B cell (primary cell): Measurements from ENCODE around the gene STK38L. TPM values are rescaled to one million over a fixed set of nuclear protein-coding genes. Genes with fewer than 3 reads are reported as not detected.

Experiments
- ATAC-seq: fragments of 200-7000 bp; cut with Tn5 transposase; one replicate; pipeline ENCODE4 v1.10.0; 2021; ENCODE audit warnings: low read depth, mild to moderate bottlenecking, moderate number of reproducible peaks, moderate library complexity
- CTCF ChIA-PET: fragments of 350-600 bp; sonication (Branson Sonifier 250); formaldehyde crosslinking; loops from one replicate; lab custom pipeline; 2021; ENCODE audit warnings: antibody characterized with exemption, inconsistent platforms; lab: Charles Lee
- POLR2A ChIA-PET: fragments of 350-600 bp; sonication (Branson Sonifier 250); formaldehyde crosslinking; loops from one replicate; lab custom pipeline; 2021; ENCODE audit warnings: antibody characterized with exemption; lab: Charles Lee
- DNase-seq: peaks from one replicate; pipeline ENCODE4 v3.0.0; 2013
- H2AFZ ChIP-seq: 2 replicates; pipeline ENCODE4 v1.6.1; 2012; ENCODE audit warnings: mild to moderate bottlenecking, low read depth, low read length; ENCODE audit not compliant: insufficient read depth, poor library complexity, severe bottlenecking
- H3K27ac ChIP-seq, 2 donors: 1 replicate in 1 of 2; 2 replicates in 1 of 2; pipeline ENCODE4 v1.5.1; 2012 to 2013; ENCODE audit warnings: low read length in 2 of 2, mild to moderate bottlenecking in 2 of 2, moderate library complexity in 1 of 2
- H3K27me3 ChIP-seq, 4 experiments: fragments of 200-600 bp in 1 of 4; sonication (generic) in 1 of 4; replicated peaks in 1 of 4; 1 replicate in 2 of 4; 2 replicates in 2 of 4; pipeline versions ENCODE4 v1.6.1 to v1.7.0; 2013 to 2016; ENCODE audit warnings: low read length in 3 of 4, mild to moderate bottlenecking in 2 of 4, mixed read lengths in 1 of 4, moderate library complexity in 1 of 4; ENCODE audit not compliant: insufficient read depth in 4 of 4, control insufficient read depth in 3 of 4; ENCODE audit errors: control extremely low read depth in 1 of 4
- H3K36me3 ChIP-seq, 2 experiments: replicated peaks in 1 of 2; 1 replicate in 1 of 2; 2 replicates in 1 of 2; pipeline versions ENCODE4 v1.6.1 to v1.7.1; 2013; ENCODE audit warnings: low read length in 1 of 2; ENCODE audit not compliant: insufficient read depth in 2 of 2, control insufficient read depth in 1 of 2; ENCODE audit errors: control extremely low read depth in 1 of 2, extremely low read depth in 1 of 2
- H3K4me1 ChIP-seq, 2 donors: fragments of 200-600 bp in 1 of 2; sonication (generic) in 1 of 2; 1 replicate in 1 of 2; 2 replicates in 1 of 2; pipeline versions ENCODE4 v1.5.1 to v1.6.1; 2013 to 2017; ENCODE audit warnings: low read length in 2 of 2; ENCODE audit not compliant: control insufficient read depth in 2 of 2, insufficient read depth in 2 of 2
- H3K4me2 ChIP-seq: replicated peaks from 2 replicates; pipeline ENCODE3; 2012; ENCODE audit warnings: mild to moderate bottlenecking, low read depth, low read length; ENCODE audit not compliant: poor library complexity, severe bottlenecking
- H3K4me3 ChIP-seq, 5 experiments: fragments of 200-600 bp in 1 of 5; sonication (generic) in 1 of 5; 1 replicate in 3 of 5; 2 replicates in 2 of 5; pipeline versions ENCODE4 v1.5.1 to v1.7.0; 2011 to 2016; ENCODE audit warnings: low read length in 4 of 5, mild to moderate bottlenecking in 4 of 5, low read depth in 2 of 5, control low read depth in 1 of 5, moderate library complexity in 1 of 5; ENCODE audit not compliant: insufficient read depth in 1 of 5; ENCODE audit errors: control extremely low read depth in 1 of 5, extremely low read depth in 1 of 5
- H3K79me2 ChIP-seq: fragments of 200-600 bp; sonication (generic); one replicate; pipeline ENCODE4 v1.6.0; 2016; ENCODE audit warnings: low read length; ENCODE audit not compliant: control insufficient read depth, insufficient read depth
- H3K9ac ChIP-seq: fragments of 200-600 bp; sonication (generic); 2 replicates; pipeline ENCODE4 v1.6.1; 2017; ENCODE audit warnings: mild to moderate bottlenecking, low read length, moderate library complexity
- H3K9me3 ChIP-seq, 3 donors: one replicate each; pipeline versions ENCODE4 v1.6.1 to v1.7.1; 2013; ENCODE audit warnings: low read length in 2 of 3; ENCODE audit not compliant: control insufficient read depth in 2 of 3, insufficient read depth in 1 of 3; ENCODE audit errors: control extremely low read depth in 1 of 3
- H4K20me1 ChIP-seq: 2 replicates; pipeline ENCODE4 v1.6.0; 2012; ENCODE audit warnings: mild to moderate bottlenecking, low read length; ENCODE audit not compliant: insufficient read depth, control insufficient read depth, poor library complexity, severe bottlenecking
- H3K27ac Mint-ChIP-seq: one replicate; pipeline ENCODE4 v1.8.0; 2021; ENCODE audit warnings: mixed read lengths
- H3K27me3 Mint-ChIP-seq: one replicate; pipeline ENCODE4 v1.8.0; 2021; ENCODE audit warnings: mixed read lengths
- H3K4me1 Mint-ChIP-seq: one replicate; pipeline ENCODE4 v1.8.0; 2021; ENCODE audit warnings: mixed read lengths
- H3K4me3 Mint-ChIP-seq: one replicate; pipeline ENCODE4 v1.8.0; 2021; ENCODE audit warnings: mixed read lengths
- H3K9me3 Mint-ChIP-seq: one replicate; pipeline ENCODE4 v1.8.0; 2022; ENCODE audit warnings: mixed read lengths; ENCODE audit not compliant: insufficient read depth
- CTCF ChIP-seq: fragments of 200-600 bp; IDR thresholded peaks from one replicate; pipeline ENCODE4 v1.8.0; 2022; ENCODE audit warnings: antibody characterized with exemption, mild to moderate bottlenecking
- EZH2 ChIP-seq: IDR thresholded peaks from 2 replicates; pipeline ENCODE4 v1.6.1; 2012; ENCODE audit warnings: borderline replicate concordance, low read depth, mild to moderate bottlenecking, moderate library complexity, low read length; ENCODE audit not compliant: insufficient read depth, poor library complexity, severe bottlenecking
- whole genome bisulfite sequencing: methylation state at CpG from one replicate; pipeline ENCODE4 v1.1.5; 2013; ENCODE audit warnings: missing lambda C conversion rate; ENCODE audit not compliant: insufficient coverage; 5-methylcytosine and 5-hydroxymethylcytosine counted together
- intact Hi-C: fragments of 100-400 bp; cut with micrococcal nuclease; formaldehyde crosslinking; loops from one replicate; pipeline ENCODE4 v1.10.0; 2022
- polyA plus RNA-seq: library from polyadenylated mRNA; depleted of rRNA; stranded (reverse); fragments of >200 nt; gene quantifications from 2 replicates; pipeline ENCODE4 v1.2.3, GENCODE V29; 2012
- total RNA-seq, 2 donors: library from RNA; stranded (reverse); fragments of 120-200 nt in 1 of 2; gene quantifications; 1 replicate in 1 of 2; 2 replicates in 1 of 2; pipeline versions ENCODE4 v1.2.3 to v1.2.4, GENCODE V29; 2013 to 2022

Gene STK38L
- total and polyA plus RNA-seq, 2 donors (not counting 1 experiment from before 2014, with no cell fraction given), result 5.5 to 21.2 TPM

DNA sequence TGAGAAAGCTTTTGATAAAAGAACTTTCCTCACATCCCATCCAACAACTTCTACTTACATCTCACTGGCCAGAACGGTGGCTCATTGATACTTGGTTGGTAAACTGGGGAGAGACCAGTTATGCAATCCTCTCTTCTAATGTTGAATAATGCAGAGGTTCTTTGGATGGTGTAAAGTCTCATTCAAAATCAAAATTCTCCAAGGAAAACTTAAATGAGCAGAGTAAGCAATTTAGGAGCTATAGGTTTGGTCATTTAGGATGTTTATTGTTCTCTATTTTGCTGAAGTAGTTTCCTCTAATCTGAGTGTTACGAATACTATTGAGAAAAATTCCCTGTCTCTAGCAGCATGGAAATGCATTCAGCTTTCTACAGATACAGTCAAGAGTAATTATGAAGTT lies 26.5 kb upstream of the STK38L start:
- H3K9ac ChIP-seq, result no peak overlapping the region
- H3K4me3 Mint-ChIP-seq, result no peak overlapping the region
- CTCF ChIA-PET, result no interaction called here
- no peaks in the 10 kb centered on the region for H4K20me1 ChIP-seq
- no peaks in the 10 kb centered on the region for H3K27me3 ChIP-seq
- no peak overlapping the region for H3K4me2 ChIP-seq
- H3K4me1 Mint-ChIP-seq, result peaks cover 29% of the 10 kb centered on the region
- H3K36me3 ChIP-seq, result no peaks in the 10 kb centered on the region
- no peaks in the 10 kb centered on the region for H3K27me3 Mint-ChIP-seq
- ATAC-seq (no peak), DNase-seq (no peak)
- TF ChIP-seq CTCF, result no peak
- TF ChIP-seq EZH2, result no peak
- WGBS, result no CpG with 5 or more reads among the region's 2 CpGs
- intact Hi-C loops, result no loop called here
- H3K79me2 ChIP-seq, result no peaks in the 10 kb centered on the region
- no peak overlapping the region for H3K27ac ChIP-seq
- no peaks in the 10 kb centered on the region for H3K9me3 Mint-ChIP-seq
- no peak overlapping the region for H2AFZ ChIP-seq
- no peak overlapping the region for H3K4me3 ChIP-seq
- POLR2A ChIA-PET, result no interaction called here
- peaks cover 0 to 5% (median 2%) of the 10 kb centered on the region in 3 donors for H3K9me3 ChIP-seq
- H3K27ac Mint-ChIP-seq, result no peak overlapping the region
- H3K4me1 ChIP-seq, result peaks cover 32 to 36% of the 10 kb centered on the region in 2 donors

- CTCF ChIA-PET, result no interaction called here
- no peak for ATAC-seq
- H3K27me3 Mint-ChIP-seq, result no peaks in the 10 kb centered on the region
- no peak for DNase-seq
- H3K9me3 Mint-ChIP-seq, result no peaks in the 10 kb centered on the region
- H4K20me1 ChIP-seq, result no peaks in the 10 kb centered on the region
- H3K27ac Mint-ChIP-seq, result no peak overlapping the region
- H3K36me3 ChIP-seq, result no peaks in the 10 kb centered on the region
- no peak for TF ChIP-seq EZH2
- H3K79me2 ChIP-seq, result no peaks in the 10 kb centered on the region
- H3K9ac ChIP-seq, result no peak overlapping the region
- peak overlapping the region in 1 of 2 donors; percentile 48 for H3K27ac ChIP-seq
- 41% methylated on average over 3 of the region's 5 CpGs for WGBS
- H3K9me3 ChIP-seq, result peaks cover 0 to 1% (median 0%) of the 10 kb centered on the region in 3 donors
- H3K4me2 ChIP-seq, result peak overlapping the region; percentile 52
- H3K27me3 ChIP-seq, result no peaks in the 10 kb centered on the region
- POLR2A ChIA-PET, result no interaction called here
- intact Hi-C loops, result loop anchor here (2.0 kb wide), 1 partner anchor 19 kb away; no protein-coding TSS in a partner anchor
- H3K4me1 Mint-ChIP-seq, result peaks cover 31% of the 10 kb centered on the region
- no peak overlapping the region for H2AFZ ChIP-seq
- peak overlapping the region; percentile 77 for H3K4me3 Mint-ChIP-seq
- no peak overlapping the region for H3K4me3 ChIP-seq
- peaks cover 32 to 37% of the 10 kb centered on the region in 2 donors for H3K4me1 ChIP-seq
Measured at GRCh38 chr12:27219693-27220054, 24.4 kb upstream of the STK38L start.
